ENCODE data around the gene PTGS1.

DNA sequence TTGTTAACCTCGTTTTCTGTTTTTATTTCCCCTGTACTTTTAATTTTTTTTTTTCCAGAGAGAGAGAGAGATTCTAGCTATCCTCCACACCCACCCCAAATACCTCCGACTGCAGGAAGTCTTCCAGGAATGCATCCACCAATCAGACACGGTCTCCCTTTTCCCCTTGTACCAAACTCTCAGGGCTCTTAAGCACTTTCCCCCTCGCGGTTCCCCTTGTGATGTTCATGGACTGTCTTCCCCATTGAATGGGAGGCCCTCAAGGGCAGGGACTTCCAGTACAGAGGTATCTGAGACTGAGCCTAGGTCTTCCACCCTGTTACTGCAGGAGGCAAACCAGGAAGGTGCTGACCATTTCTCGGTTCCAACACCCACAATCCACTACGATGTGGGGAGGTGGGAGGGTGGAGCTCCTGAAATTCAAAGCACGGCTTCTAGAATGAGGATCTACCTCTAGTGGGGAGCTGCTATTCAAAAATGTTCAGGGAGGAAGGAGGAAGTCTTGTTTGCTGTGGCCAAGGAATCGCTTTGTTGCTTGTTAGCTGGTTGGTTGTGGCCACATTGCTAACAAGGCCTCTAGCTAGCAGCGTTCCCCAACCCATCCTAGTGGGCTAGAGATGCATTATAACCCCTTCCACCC, 37.5 kb upstream of the PTGS1 start:
- TF ChIP-seq SUZ12 (IDR thresholded peaks at IDR 0.05; ENCODE audit: extremely low read depth, insufficient read depth, insufficient read length) (no peak), YY1 (IDR thresholded peaks at IDR 0.05; ENCODE audit: insufficient read depth, insufficient read length) (no peak)

Measured in NT2/D1 (cell line).